IMR-90 (cell line): ENCODE results near the gene CLDN9. TPM values are rescaled to one million over a fixed set of nuclear protein-coding genes. Genes with fewer than 3 reads are reported as not detected.
"Not testable (repeated sequence)": the region's sequence is repeated elsewhere in the genome, so short reads cannot be mapped to it uniquely, and the experiment has no call there.

Experiments used
- ATAC-seq: fragments of 200-7000 bp; cut with Tn5 transposase; 2 replicates; pipeline ENCODE4 v1.9.1; 2020; ENCODE audit warnings: low read depth, mild to moderate bottlenecking, moderate library complexity
- BruUV-seq: library from RNA; stranded (reverse); fragments of 400-500 nt; replicated peaks from 2 replicates; lab custom pipeline; 2021; lab: Mats Ljungman, UMichigan
- CTCF ChIA-PET: fragments of 300-600 bp; formaldehyde crosslinking; extraction: SDS; loops from one replicate; lab custom pipeline; 2021; ENCODE audit warnings: antibody characterized with exemption; lab: Yijun Ruan, JAX
- POLR2A ChIA-PET: fragments of 300-600 bp; sonication (Branson Sonifier 250); formaldehyde crosslinking; loops from one replicate; lab custom pipeline; 2022; ENCODE audit warnings: antibody characterized with exemption; ENCODE audit not compliant: unreplicated experiment; lab: Charles Lee
- DNase-seq: peaks from one replicate; pipeline ENCODE4 v3.0.0; 2013
- H2AFZ ChIP-seq: replicated peaks from 2 replicates; pipeline ENCODE3; 2013; ENCODE audit warnings: low read length, mild to moderate bottlenecking; ENCODE audit not compliant: poor library complexity
- H2AK5ac ChIP-seq: 2 replicates; pipeline ENCODE4 v1.6.1; 2013; ENCODE audit warnings: low read depth, low read length, inconsistent platforms
- H2AK9ac ChIP-seq: replicated peaks from 2 replicates; pipeline ENCODE3; 2013; ENCODE audit warnings: mild to moderate bottlenecking, low read depth, low read length, moderate library complexity; ENCODE audit not compliant: poor library complexity
- H2BK120ac ChIP-seq: 2 replicates; pipeline ENCODE4 v1.6.1; 2013; ENCODE audit warnings: low read depth, low read length, inconsistent platforms
- H2BK15ac ChIP-seq: 3 replicates; pipeline ENCODE4 v1.6.1; 2013; ENCODE audit warnings: low read depth, low read length, inconsistent platforms
- H2BK20ac ChIP-seq: 2 replicates; pipeline ENCODE4 v1.6.1; 2013; ENCODE audit warnings: low read depth, mild to moderate bottlenecking, inconsistent platforms, low read length, moderate library complexity
- H2BK5ac ChIP-seq: 2 replicates; pipeline ENCODE4 v1.6.1; 2013; ENCODE audit warnings: mild to moderate bottlenecking, low read depth, low read length, inconsistent platforms; ENCODE audit not compliant: poor library complexity, severe bottlenecking
- H3K14ac ChIP-seq: replicated peaks from 2 replicates; pipeline ENCODE4 v1.6.1; 2013; ENCODE audit warnings: low read depth, low read length, inconsistent platforms
- H3K18ac ChIP-seq: 2 replicates; pipeline ENCODE4 v1.6.1; 2013; ENCODE audit warnings: low read depth, low read length, control low read depth
- H3K23ac ChIP-seq: 2 replicates; pipeline ENCODE4 v1.6.1; 2013; ENCODE audit warnings: low read depth, low read length, inconsistent platforms
- H3K27ac ChIP-seq: 2 replicates; pipeline ENCODE4 v1.5.1; 2013; ENCODE audit warnings: mild to moderate bottlenecking, control low read depth, low read length; ENCODE audit not compliant: insufficient read depth
- H3K27me3 ChIP-seq: 2 replicates; pipeline ENCODE4 v1.6.1; 2013; ENCODE audit warnings: low read length; ENCODE audit not compliant: control insufficient read depth, insufficient read depth
- H3K36me3 ChIP-seq: 2 replicates; pipeline ENCODE4 v1.6.1; 2013; ENCODE audit warnings: low read length, mixed read lengths; ENCODE audit not compliant: control insufficient read depth, insufficient read depth
- H3K4ac ChIP-seq: 2 replicates; pipeline ENCODE4 v1.6.1; 2013; ENCODE audit warnings: low read depth, low read length, inconsistent platforms
- H3K4me1 ChIP-seq: 2 replicates; pipeline ENCODE4 v1.6.1; 2013; ENCODE audit warnings: low read length, mixed read lengths; ENCODE audit not compliant: control insufficient read depth, insufficient read depth
- H3K4me2 ChIP-seq: 2 replicates; pipeline ENCODE4 v1.6.1; 2013; ENCODE audit warnings: low read depth, mild to moderate bottlenecking, control low read depth, low read length, moderate library complexity
- H3K4me3 ChIP-seq: 2 replicates; pipeline ENCODE4 v1.5.1; 2013; ENCODE audit warnings: low read depth, mild to moderate bottlenecking, control low read depth, low read length, moderate library complexity; ENCODE audit not compliant: insufficient read depth
- H3K56ac ChIP-seq: 2 replicates; pipeline ENCODE4 v1.6.1; 2013; ENCODE audit warnings: low read length, inconsistent platforms; ENCODE audit not compliant: insufficient read depth; ENCODE audit errors: extremely low read depth
- H3K79me1 ChIP-seq, 2 experiments: 2 replicates each; pipeline ENCODE4 v1.6.1; 2013; ENCODE audit warnings: low read length in 2 of 2, inconsistent platforms in 1 of 2, low read depth in 1 of 2
- H3K9ac ChIP-seq: 2 replicates; pipeline ENCODE4 v1.6.1; 2013; ENCODE audit warnings: low read depth, low read length, control low read depth
- H3K9me1 ChIP-seq: 2 replicates; pipeline ENCODE4 v1.6.1; 2013; ENCODE audit warnings: low read length, inconsistent platforms; ENCODE audit not compliant: insufficient read depth
- H3K9me3 ChIP-seq: 2 replicates; pipeline ENCODE4 v1.6.1; 2013; ENCODE audit warnings: low read length; ENCODE audit not compliant: control insufficient read depth, insufficient read depth
- H4K20me1 ChIP-seq: 2 replicates; pipeline ENCODE4 v1.6.1; 2013; ENCODE audit warnings: low read length, inconsistent platforms; ENCODE audit not compliant: insufficient read depth
- H4K5ac ChIP-seq: 2 replicates; pipeline ENCODE4 v1.6.1; 2013; ENCODE audit warnings: mild to moderate bottlenecking, low read depth, low read length, control low read depth
- H4K8ac ChIP-seq, 2 experiments: 2 replicates each; pipeline ENCODE4 v1.6.1; 2013; ENCODE audit warnings: low read depth in 2 of 2, low read length in 2 of 2, control low read depth in 1 of 2, inconsistent platforms in 1 of 2
- H4K91ac ChIP-seq: 2 replicates; pipeline ENCODE4 v1.6.1; 2013; ENCODE audit warnings: low read depth, low read length, inconsistent platforms; ENCODE audit not compliant: insufficient read depth
- WGBS, 2 experiments: methylation state at CpG; one replicate each; pipeline versions ENCODE4 v1.1.5 to v1.1.7; 2013; ENCODE audit warnings: missing lambda C conversion rate in 2 of 2; ENCODE audit not compliant: insufficient read length in 1 of 2; ENCODE audit errors: extremely low coverage in 2 of 2; 5-methylcytosine and 5-hydroxymethylcytosine counted together
- dilution Hi-C: fragments of 300-500 bp; cut with HindIII; formaldehyde crosslinking; loops from one replicate; pipeline ENCODE4 v1.14.3; 2018; ENCODE audit warnings: low sequenced_read_pairs; ENCODE audit not compliant: unreplicated experiment
- in situ Hi-C: fragments of 300-500 bp; cut with MboI; formaldehyde crosslinking; loops from 3 replicates; pipeline ENCODE4 v1.14.3; 2019; ENCODE audit warnings: low sequenced_read_pairs, inconsistent platforms, mixed read lengths
- intact Hi-C: fragments of 100-400 bp; cut with micrococcal nuclease; formaldehyde crosslinking; loops from 2 replicates; pipeline ENCODE4 v1.10.0; 2022
- polyA plus RNA-seq, 3 experiments: library from polyadenylated mRNA; depleted of rRNA; stranded (reverse); fragments of >200 nt; gene quantifications; 2 replicates each; pipeline ENCODE4 v1.2.3, GENCODE V29; 2012; ENCODE audit warnings: low replicate concordance in 1 of 3
- total RNA-seq: library from RNA; depleted of rRNA; stranded (reverse); fragments of >200 nt; gene quantifications from 2 replicates; pipeline ENCODE4 v1.2.3, GENCODE V29; 2012

Gene CLDN9
- total and polyA plus RNA-seq, 2 of the 4 experiments (the other 2 are of a cell fraction): 0.05 TPM; not detected in 1

GRCh38 chr16:3055734-3056115 lies 43.0 kb downstream of the CLDN9 start:
- H3K9me1 ChIP-seq, H3K36me3 ChIP-seq, DNase-seq, POLR2A ChIA-PET, ATAC-seq, H2AK9ac ChIP-seq, H3K27me3 ChIP-seq, BruUV-seq, in situ Hi-C loops, H4K8ac ChIP-seq, H4K91ac ChIP-seq, H2AFZ ChIP-seq, H2BK15ac ChIP-seq, H2BK5ac ChIP-seq, H3K27ac ChIP-seq, H4K5ac ChIP-seq, H2BK120ac ChIP-seq, H3K56ac ChIP-seq, H2AK5ac ChIP-seq, H2BK20ac ChIP-seq, H3K4me3 ChIP-seq, H3K9ac ChIP-seq, H3K4me1 ChIP-seq, intact Hi-C loops, CTCF ChIA-PET, H3K23ac ChIP-seq, H4K20me1 ChIP-seq, H3K9me3 ChIP-seq, dilution Hi-C loops, H3K4ac ChIP-seq, H3K4me2 ChIP-seq, H3K18ac ChIP-seq, H3K14ac ChIP-seq: not testable (repeated sequence)
- H3K79me1 ChIP-seq: peaks cover 0 to 16% of the 10 kb centered on the region in 2 experiments; a peak in 1 of 4 replicates
- WGBS, 2 experiments: 40% methylated on average over 1 of the region's 9 CpGs; no CpG with 5 or more reads in 1 of the 2 experiments
